C4-2B (cell line): ENCODE results near the gene PTPN11.

Source experiments
- CTCF ChIP-seq: fragments of 450-650 bp; conservative IDR thresholded peaks from 2 replicates; pipeline ENCODE4 v1.5.1; 2017; ENCODE audit warnings: mild to moderate bottlenecking
- ZFX ChIP-seq: fragments of 450-650 bp; IDR thresholded peaks from 2 replicates; pipeline ENCODE4 v1.6.1; 2017

GRCh38 chr12:112468046-112468445 lies 49.3 kb downstream of the PTPN11 start:
- TF ChIP-seq CTCF, result no peak
- no peak for TF ChIP-seq ZFX
